ENCODE measurements around the gene OVAAL. TPM values are rescaled to one million over a fixed set of nuclear protein-coding genes. Genes with fewer than 3 reads are reported as not detected.

Gene OVAAL
- polyA plus RNA-seq, 2 donors = not detected

DNA sequence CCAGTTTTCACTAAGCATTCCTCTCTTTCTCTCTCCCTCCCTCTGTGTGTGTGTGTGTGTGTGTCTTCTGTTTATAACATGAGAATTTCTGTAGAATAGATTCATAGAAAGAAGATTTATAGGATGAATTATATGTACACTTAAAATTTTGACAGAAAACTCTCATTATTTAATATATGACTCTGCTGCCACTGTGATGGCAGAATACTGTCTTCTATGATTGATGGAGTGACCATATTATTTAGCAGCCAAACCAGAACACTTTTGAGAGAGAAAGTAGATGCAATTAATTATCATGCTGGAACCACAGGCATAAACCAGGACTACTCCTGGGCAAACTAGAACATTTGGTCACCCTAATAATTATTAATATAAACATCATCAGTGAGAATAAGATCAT, 38.8 kb downstream of the OVAAL start:
- Histone ChIP-seq H3K4me3 (ENCODE audit: low read depth in 1 of 2, low read length in 2 of 2) (no peak overlapping the region), H3K27ac (ENCODE audit: low read depth in 2 of 2, low read length in 1 of 2) (no peak overlapping the region), H3K4me1 (ENCODE audit: control insufficient read depth in 2 of 2, insufficient read depth in 2 of 2, low read length in 1 of 2) (peaks cover 0 to 3% of the 10 kb centered on the region in 2 donors), H3K27me3 (ENCODE audit: control insufficient read depth in 1 of 2, insufficient read depth in 2 of 2, low read length in 2 of 2) (no peaks in the 10 kb centered on the region), H3K9me3 (ENCODE audit: control insufficient read depth in 2 of 2, insufficient read depth in 1 of 2, low read depth in 1 of 2, low read length in 1 of 2) (no peaks in the 10 kb centered on the region), H3K36me3 (ENCODE audit: control insufficient read depth in 2 of 2, insufficient read depth in 2 of 2, low read length in 1 of 2) (no peaks in the 10 kb centered on the region)

DNA sequence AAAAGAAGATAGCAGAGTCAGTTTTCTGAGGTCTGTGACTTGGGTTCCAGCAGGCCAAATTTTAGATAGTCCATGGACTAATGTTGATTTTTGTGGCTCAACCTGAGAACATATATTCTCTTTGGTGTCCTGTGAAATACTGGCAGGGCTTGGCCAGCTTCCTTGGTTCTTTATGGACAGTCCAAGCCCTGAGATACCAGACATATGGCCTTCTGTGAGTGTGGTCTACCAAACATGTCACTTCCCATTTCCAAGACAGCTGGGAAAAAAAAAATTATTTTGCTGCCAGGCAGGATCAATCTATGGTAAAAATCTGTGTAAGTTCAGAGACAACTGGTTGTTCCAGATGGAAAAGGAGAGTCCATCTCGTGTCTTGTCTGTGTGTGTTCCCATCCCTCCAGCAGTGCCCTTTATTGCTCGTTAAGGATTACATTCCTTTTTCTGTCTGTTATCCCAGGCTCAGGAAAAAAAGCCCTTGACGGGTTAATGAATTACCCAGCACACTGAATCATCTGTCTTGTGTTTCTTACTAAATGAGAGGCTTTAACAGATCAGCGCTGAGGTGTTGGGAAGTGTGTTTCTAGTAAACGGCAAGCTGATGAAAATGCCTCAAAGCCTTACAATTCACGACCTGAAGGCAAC, 39.7 kb downstream of the OVAAL start:
- Histone ChIP-seq H3K27ac (ENCODE audit: low read depth in 2 of 2, low read length in 1 of 2) (no peak overlapping the region), H3K36me3 (ENCODE audit: control insufficient read depth in 2 of 2, insufficient read depth in 2 of 2, low read length in 1 of 2) (no peaks in the 10 kb centered on the region), H3K27me3 (ENCODE audit: control insufficient read depth in 1 of 2, insufficient read depth in 2 of 2, low read length in 2 of 2) (no peaks in the 10 kb centered on the region), H3K4me1 (ENCODE audit: control insufficient read depth in 2 of 2, insufficient read depth in 2 of 2, low read length in 1 of 2) (peaks cover 0 to 3% of the 10 kb centered on the region in 2 donors), H3K4me3 (ENCODE audit: low read depth in 1 of 2, low read length in 2 of 2) (no peak overlapping the region), H3K9me3 (ENCODE audit: control insufficient read depth in 2 of 2, insufficient read depth in 1 of 2, low read depth in 1 of 2, low read length in 1 of 2) (no peaks in the 10 kb centered on the region)
- 26 to 28% methylated on average over 6 of the region's 6 CpGs for WGBS, 2 donors

DNA sequence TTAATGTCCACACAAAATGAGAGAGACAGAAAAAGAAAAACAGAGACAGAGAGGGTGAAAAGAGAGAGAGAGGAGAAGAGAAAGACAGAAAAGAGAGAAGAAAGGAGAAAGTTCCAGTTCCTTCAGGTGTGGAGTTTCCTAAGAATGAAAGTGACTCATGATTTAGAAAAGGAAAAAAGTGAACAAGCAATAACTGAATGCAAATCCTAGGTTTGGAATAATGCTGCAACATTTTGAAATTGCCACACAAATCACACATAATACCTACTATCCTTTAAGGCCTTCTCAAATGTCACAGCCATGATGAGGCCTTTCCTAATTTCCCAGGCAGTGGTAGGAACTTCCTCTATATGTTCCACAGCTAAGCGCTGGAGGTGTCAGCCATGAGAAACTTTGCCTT, 41.6 kb downstream of the OVAAL start:
- no peak overlapping the region for H3K4me3 ChIP-seq (ENCODE audit: low read depth in 1 of 2, low read length in 2 of 2)
- H3K27ac ChIP-seq (ENCODE audit: low read depth in 2 of 2, low read length in 1 of 2) = no peak overlapping the region
- 92 to 99% methylated on average over 1 of the region's 1 CpG for WGBS, 2 donors
- no peaks in the 10 kb centered on the region for H3K27me3 ChIP-seq (ENCODE audit: control insufficient read depth in 1 of 2, insufficient read depth in 2 of 2, low read length in 2 of 2)
- H3K4me1 ChIP-seq (ENCODE audit: control insufficient read depth in 2 of 2, insufficient read depth in 2 of 2, low read length in 1 of 2) = no peaks in the 10 kb centered on the region
- no peaks in the 10 kb centered on the region for H3K36me3 ChIP-seq (ENCODE audit: control insufficient read depth in 2 of 2, insufficient read depth in 2 of 2, low read length in 1 of 2)
- no peaks in the 10 kb centered on the region for H3K9me3 ChIP-seq (ENCODE audit: control insufficient read depth in 2 of 2, insufficient read depth in 1 of 2, low read depth in 1 of 2, low read length in 1 of 2)

DNA sequence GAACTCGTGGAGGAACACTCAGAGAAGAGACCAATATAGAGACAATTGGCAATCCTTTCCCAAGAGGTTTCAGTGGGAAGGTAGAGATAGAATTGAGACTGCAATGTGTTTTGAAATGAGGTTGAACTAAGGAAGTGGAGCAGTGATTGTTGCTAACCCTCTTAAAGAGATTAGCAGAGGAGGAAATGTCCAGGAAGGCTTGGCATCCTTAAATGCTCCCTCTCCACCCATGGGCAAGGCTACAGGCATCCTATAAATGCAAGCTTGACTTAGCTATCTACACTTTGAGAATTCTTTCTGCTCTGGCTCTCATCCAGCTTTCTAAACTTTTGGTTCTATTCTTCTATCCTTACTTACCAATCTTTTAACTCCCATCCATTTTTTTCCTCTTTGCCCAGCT, 42.7 kb downstream of the OVAAL start:
- WGBS, 2 donors = 67 to 88% methylated on average over 1 of the region's 1 CpG
- Histone ChIP-seq H3K4me3 (ENCODE audit: low read depth in 1 of 2, low read length in 2 of 2) (no peak overlapping the region), H3K9me3 (ENCODE audit: control insufficient read depth in 2 of 2, insufficient read depth in 1 of 2, low read depth in 1 of 2, low read length in 1 of 2) (no peaks in the 10 kb centered on the region), H3K36me3 (ENCODE audit: control insufficient read depth in 2 of 2, insufficient read depth in 2 of 2, low read length in 1 of 2) (no peaks in the 10 kb centered on the region), H3K27ac (ENCODE audit: low read depth in 2 of 2, low read length in 1 of 2) (no peak overlapping the region), H3K27me3 (ENCODE audit: control insufficient read depth in 1 of 2, insufficient read depth in 2 of 2, low read length in 2 of 2) (no peaks in the 10 kb centered on the region), H3K4me1 (ENCODE audit: control insufficient read depth in 2 of 2, insufficient read depth in 2 of 2, low read length in 1 of 2) (no peaks in the 10 kb centered on the region)

DNA sequence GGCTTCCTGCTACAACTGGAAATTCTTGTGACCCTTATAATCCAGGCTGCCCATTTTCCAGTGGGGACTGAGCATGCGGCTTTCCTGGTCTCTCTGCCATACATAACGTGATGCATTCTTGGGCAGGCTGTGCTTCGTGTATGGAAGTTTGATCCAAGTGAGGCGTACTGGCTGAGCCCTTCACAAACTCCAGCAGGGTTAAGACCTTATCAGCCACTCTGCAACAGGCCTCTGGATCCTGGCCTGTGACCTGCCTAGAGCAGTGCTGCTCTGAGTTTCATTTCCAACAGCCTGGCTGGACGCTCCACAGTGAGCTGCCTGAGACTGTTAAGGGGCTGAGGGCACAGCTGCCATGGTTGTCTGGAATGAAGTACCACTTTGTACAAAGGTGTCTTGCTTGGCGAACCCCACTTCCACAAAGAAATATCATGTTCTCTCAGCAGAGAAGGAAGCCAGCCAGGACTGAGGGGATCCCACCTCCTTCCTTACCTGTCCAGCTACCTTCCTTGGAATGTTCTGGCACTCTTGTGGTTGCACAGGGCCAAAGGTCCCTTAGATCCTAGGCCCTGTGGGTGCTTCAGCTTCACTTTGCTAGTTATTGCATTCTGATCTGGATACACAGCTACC, 44.6 kb downstream of the OVAAL start:
- Histone ChIP-seq H3K36me3 (ENCODE audit: control insufficient read depth in 2 of 2, insufficient read depth in 2 of 2, low read length in 1 of 2) (no peaks in the 10 kb centered on the region), H3K9me3 (ENCODE audit: control insufficient read depth in 2 of 2, insufficient read depth in 1 of 2, low read depth in 1 of 2, low read length in 1 of 2) (no peaks in the 10 kb centered on the region), H3K4me3 (ENCODE audit: low read depth in 1 of 2, low read length in 2 of 2) (no peak overlapping the region), H3K27ac (ENCODE audit: low read depth in 2 of 2, low read length in 1 of 2) (no peak overlapping the region), H3K4me1 (ENCODE audit: control insufficient read depth in 2 of 2, insufficient read depth in 2 of 2, low read length in 1 of 2) (no peaks in the 10 kb centered on the region), H3K27me3 (ENCODE audit: control insufficient read depth in 1 of 2, insufficient read depth in 2 of 2, low read length in 2 of 2) (no peaks in the 10 kb centered on the region)
- WGBS, 2 donors = 88 to 91% methylated on average over 6 of the region's 6 CpGs

DNA sequence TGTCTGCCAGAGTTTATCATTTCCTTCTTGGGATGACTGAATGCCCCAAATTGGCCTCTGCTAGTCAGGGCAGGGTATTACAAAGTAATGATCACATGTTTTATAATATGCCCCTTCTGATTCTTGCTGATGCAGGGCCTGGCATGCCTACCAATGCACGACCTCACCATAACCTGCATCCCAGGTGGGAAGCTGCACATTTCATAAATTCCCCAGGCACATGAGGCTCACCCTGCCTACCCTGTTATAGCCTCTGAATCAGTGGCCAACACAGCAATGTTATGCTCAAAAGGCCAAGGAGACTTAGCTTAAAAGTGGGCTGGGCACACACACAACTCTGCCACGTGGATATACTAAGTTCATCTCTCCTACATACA, 45.1 kb downstream of the OVAAL start:
- Histone ChIP-seq H3K27me3 (ENCODE audit: control insufficient read depth in 1 of 2, insufficient read depth in 2 of 2, low read length in 2 of 2) (no peaks in the 10 kb centered on the region), H3K36me3 (ENCODE audit: control insufficient read depth in 2 of 2, insufficient read depth in 2 of 2, low read length in 1 of 2) (no peaks in the 10 kb centered on the region), H3K4me3 (ENCODE audit: low read depth in 1 of 2, low read length in 2 of 2) (no peak overlapping the region), H3K27ac (ENCODE audit: low read depth in 2 of 2, low read length in 1 of 2) (no peak overlapping the region), H3K4me1 (ENCODE audit: control insufficient read depth in 2 of 2, insufficient read depth in 2 of 2, low read length in 1 of 2) (no peaks in the 10 kb centered on the region), H3K9me3 (ENCODE audit: control insufficient read depth in 2 of 2, insufficient read depth in 1 of 2, low read depth in 1 of 2, low read length in 1 of 2) (no peaks in the 10 kb centered on the region)
- 50 to 71% methylated on average over 2 of the region's 2 CpGs for WGBS, 2 donors

DNA sequence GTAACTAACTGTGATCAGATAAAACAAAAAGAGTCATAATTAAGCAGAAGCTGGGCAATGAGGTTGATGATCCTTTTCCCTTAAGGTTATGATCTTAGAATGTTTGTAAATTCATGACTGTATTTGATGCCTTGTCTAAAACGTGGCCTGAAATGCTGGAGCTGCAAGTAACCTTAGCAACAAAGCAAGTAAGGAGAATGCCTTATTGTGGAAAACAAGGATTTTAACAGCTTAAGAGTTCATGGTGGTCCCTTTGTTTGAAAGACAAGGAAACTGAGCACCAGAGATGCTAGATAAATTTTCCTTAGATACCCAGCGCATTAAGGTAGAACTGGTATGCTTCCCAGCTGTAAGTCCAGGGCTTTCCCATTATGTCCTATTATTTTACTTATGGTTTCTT, 47.4 kb downstream of the OVAAL start:
- 65 to 71% methylated on average over 2 of the region's 2 CpGs for WGBS, 2 donors
- Histone ChIP-seq H3K36me3 (ENCODE audit: control insufficient read depth in 2 of 2, insufficient read depth in 2 of 2, low read length in 1 of 2) (no peaks in the 10 kb centered on the region), H3K4me1 (ENCODE audit: control insufficient read depth in 2 of 2, insufficient read depth in 2 of 2, low read length in 1 of 2) (no peaks in the 10 kb centered on the region), H3K4me3 (ENCODE audit: low read depth in 1 of 2, low read length in 2 of 2) (no peak overlapping the region), H3K9me3 (ENCODE audit: control insufficient read depth in 2 of 2, insufficient read depth in 1 of 2, low read depth in 1 of 2, low read length in 1 of 2) (no peaks in the 10 kb centered on the region), H3K27me3 (ENCODE audit: control insufficient read depth in 1 of 2, insufficient read depth in 2 of 2, low read length in 2 of 2) (no peaks in the 10 kb centered on the region), H3K27ac (ENCODE audit: low read depth in 2 of 2, low read length in 1 of 2) (no peak overlapping the region)

DNA sequence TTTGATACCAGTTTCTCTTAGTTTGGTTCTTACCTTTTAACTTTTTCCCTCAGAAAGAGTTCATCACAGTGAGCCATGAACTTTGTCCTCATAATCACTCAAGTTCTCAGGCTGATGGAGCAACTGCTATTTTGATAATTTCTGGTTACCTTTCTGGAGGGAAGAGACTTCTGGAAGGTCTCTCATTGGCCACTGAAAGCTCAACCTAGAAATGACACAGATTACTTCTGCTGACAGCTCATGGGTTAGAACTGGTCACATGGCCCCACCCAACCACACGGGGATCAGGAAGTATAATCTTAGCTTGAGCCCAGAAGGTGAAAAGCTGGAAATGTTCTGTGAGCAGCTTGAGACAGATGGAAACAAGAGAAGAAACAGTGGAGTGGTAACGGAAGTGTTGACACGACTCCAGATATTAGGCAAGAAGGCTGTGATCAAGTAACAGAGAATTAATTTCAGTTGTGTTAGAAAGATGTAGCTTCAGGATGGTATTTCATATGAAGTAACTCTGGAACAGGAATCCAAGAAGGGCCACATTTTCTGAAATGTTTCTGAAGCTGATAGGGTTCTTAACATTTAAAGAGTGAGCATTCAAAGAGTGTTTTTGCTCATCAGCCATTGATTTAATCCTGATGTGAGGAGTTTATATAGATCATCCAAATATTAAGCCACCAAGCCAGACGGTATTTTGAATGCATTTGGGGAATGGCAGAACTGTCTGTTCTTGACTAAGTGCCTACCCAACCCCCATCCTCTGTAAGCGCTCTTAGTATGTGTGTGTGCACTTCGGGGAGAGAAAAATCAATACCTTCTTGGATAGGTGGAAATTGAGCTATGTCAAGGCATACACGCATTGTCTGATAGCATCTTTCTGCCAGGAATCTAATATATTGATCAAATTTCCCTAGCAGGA, 51.1 kb downstream of the OVAAL start:
- H3K36me3 ChIP-seq (ENCODE audit: control insufficient read depth in 2 of 2, insufficient read depth in 2 of 2, low read length in 1 of 2) = no peaks in the 10 kb centered on the region
- 57 to 58% methylated on average over 7 of the region's 7 CpGs for WGBS, 2 donors
- peak overlapping the region; percentile 11 to 31 for H3K27ac ChIP-seq (ENCODE audit: low read depth in 2 of 2, low read length in 1 of 2)
- H3K9me3 ChIP-seq (ENCODE audit: control insufficient read depth in 2 of 2, insufficient read depth in 1 of 2, low read depth in 1 of 2, low read length in 1 of 2) = no peaks in the 10 kb centered on the region
- no peaks in the 10 kb centered on the region for H3K4me1 ChIP-seq (ENCODE audit: control insufficient read depth in 2 of 2, insufficient read depth in 2 of 2, low read length in 1 of 2)
- no peak overlapping the region for H3K4me3 ChIP-seq (ENCODE audit: low read depth in 1 of 2, low read length in 2 of 2)
- no peaks in the 10 kb centered on the region for H3K27me3 ChIP-seq (ENCODE audit: control insufficient read depth in 1 of 2, insufficient read depth in 2 of 2, low read length in 2 of 2)

DNA sequence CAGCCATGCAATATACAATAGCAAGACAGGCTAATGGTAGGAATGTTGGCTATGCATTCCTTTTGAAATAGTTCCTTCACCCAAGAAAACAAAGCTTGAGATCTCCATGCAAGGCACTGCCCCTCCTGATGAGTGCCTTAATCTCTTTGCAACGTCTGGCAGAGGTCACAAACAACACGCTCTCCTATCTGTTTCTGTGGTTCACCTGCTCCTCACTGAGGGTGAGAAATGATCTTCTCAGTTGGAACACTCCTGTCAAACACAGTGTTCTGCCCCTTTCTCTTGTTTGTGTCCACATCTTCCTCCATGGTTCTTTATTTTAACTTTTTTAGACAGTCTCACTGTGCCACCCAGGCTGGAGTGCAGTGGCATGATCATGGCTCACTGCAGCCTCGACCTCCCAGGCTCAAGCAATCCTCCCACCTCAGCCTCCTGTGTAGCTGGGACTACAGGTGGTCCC, 51.8 kb downstream of the OVAAL start:
- H3K36me3 ChIP-seq (ENCODE audit: control insufficient read depth in 2 of 2, insufficient read depth in 2 of 2, low read length in 1 of 2) = no peaks in the 10 kb centered on the region
- H3K27me3 ChIP-seq (ENCODE audit: control insufficient read depth in 1 of 2, insufficient read depth in 2 of 2, low read length in 2 of 2) = no peaks in the 10 kb centered on the region
- no peak overlapping the region for H3K4me3 ChIP-seq (ENCODE audit: low read depth in 1 of 2, low read length in 2 of 2)
- WGBS, 2 donors = 68 to 70% methylated on average over 3 of the region's 3 CpGs
- no peaks in the 10 kb centered on the region for H3K9me3 ChIP-seq (ENCODE audit: control insufficient read depth in 2 of 2, insufficient read depth in 1 of 2, low read depth in 1 of 2, low read length in 1 of 2)
- peak overlapping the region; percentile 36 to 68 for H3K27ac ChIP-seq (ENCODE audit: low read depth in 2 of 2, low read length in 1 of 2)
- H3K4me1 ChIP-seq (ENCODE audit: control insufficient read depth in 2 of 2, insufficient read depth in 2 of 2, low read length in 1 of 2) = no peaks in the 10 kb centered on the region

Data from esophagus (tissue), 2 donors.